ENCODE results near the gene SOX30.

The SOX30 gene

GRCh38 chr5:157607371-157608161, 44.7 kb downstream of the SOX30 start:
- DNase-seq (ENCODE audit: low read depth), result peak; percentile 57

GRCh38 chr5:157606046-157606445, 46.2 kb downstream of the SOX30 start:
- no peak for DNase-seq (ENCODE audit: low read depth)

- peak; percentile 56 for DNase-seq (ENCODE audit: low read depth)
Measured at GRCh38 chr5:157603333-157604190, 48.7 kb downstream of the SOX30 start.

- DNase-seq (ENCODE audit: low read depth), result peak; percentile 32
Measured at GRCh38 chr5:157602505-157602904, 49.7 kb downstream of the SOX30 start.

- DNase-seq (ENCODE audit: low read depth), result no peak
Measured at GRCh38 chr5:157600252-157600651, 52.0 kb downstream of the SOX30 start.

GRCh38 chr5:157599565-157599964, 52.7 kb downstream of the SOX30 start:
- no peak for DNase-seq (ENCODE audit: low read depth)

- no peak for DNase-seq (ENCODE audit: low read depth)
Measured at GRCh38 chr5:157598350-157598936, 53.8 kb downstream of the SOX30 start.

- no peak for DNase-seq (ENCODE audit: low read depth)
Measured at GRCh38 chr5:157597277-157597676, 55.0 kb downstream of the SOX30 start.

- DNase-seq (ENCODE audit: low read depth), result no peak
Measured at GRCh38 chr5:157596487-157596886, 55.8 kb downstream of the SOX30 start.

GRCh38 chr5:157594675-157595459, 57.4 kb downstream of the SOX30 start:
- DNase-seq (ENCODE audit: low read depth), result no peak

GRCh38 chr5:157594257-157594656, 58.0 kb downstream of the SOX30 start:
- DNase-seq (ENCODE audit: low read depth), result no peak

- DNase-seq (ENCODE audit: low read depth), result no peak
Measured at GRCh38 chr5:157593052-157593757, 59.0 kb downstream of the SOX30 start.

GRCh38 chr5:157592594-157592993, 59.6 kb downstream of the SOX30 start:
- no peak for DNase-seq (ENCODE audit: low read depth)

- DNase-seq (ENCODE audit: low read depth), result no peak
Measured at GRCh38 chr5:157590478-157590877, 61.8 kb downstream of the SOX30 start.

GRCh38 chr5:157584628-157585027, 67.6 kb downstream of the SOX30 start:
- DNase-seq (ENCODE audit: low read depth), result no peak

- no peak for DNase-seq (ENCODE audit: low read depth)
Measured at GRCh38 chr5:157582731-157583620, 69.3 kb downstream of the SOX30 start.

GRCh38 chr5:157581901-157582300, 70.3 kb downstream of the SOX30 start:
- no peak for DNase-seq (ENCODE audit: low read depth)

- no peak for DNase-seq (ENCODE audit: low read depth)
Measured at GRCh38 chr5:157578079-157578780, 74.0 kb downstream of the SOX30 start.

GRCh38 chr5:157576678-157577077, 75.6 kb downstream of the SOX30 start:
- no peak for DNase-seq (ENCODE audit: low read depth)
